Measurements from ENCODE around the gene SAMD4B.

SAMD4B gene

DNA sequence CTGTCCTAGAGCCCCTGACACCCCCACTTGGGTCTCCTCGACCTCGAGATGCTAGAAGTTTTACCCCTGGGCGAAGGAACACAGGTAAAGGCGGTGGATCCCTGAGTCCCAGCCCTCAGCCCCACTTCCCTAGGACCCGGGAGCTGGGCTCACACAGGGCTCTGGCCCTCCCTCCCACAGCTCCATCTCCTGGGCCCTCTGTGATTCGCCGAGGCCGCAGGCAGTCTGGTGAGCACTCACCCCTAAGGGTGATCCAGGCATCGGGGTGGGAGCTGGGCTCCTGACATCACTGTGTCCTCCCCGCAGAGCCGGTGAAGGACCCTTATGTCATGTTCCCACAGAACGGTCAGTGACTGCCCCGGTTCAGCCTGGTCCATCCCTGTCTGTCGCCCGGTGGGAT is 78.5 kb downstream of the SAMD4B start:
- DNase-seq, result no peak

DNA sequence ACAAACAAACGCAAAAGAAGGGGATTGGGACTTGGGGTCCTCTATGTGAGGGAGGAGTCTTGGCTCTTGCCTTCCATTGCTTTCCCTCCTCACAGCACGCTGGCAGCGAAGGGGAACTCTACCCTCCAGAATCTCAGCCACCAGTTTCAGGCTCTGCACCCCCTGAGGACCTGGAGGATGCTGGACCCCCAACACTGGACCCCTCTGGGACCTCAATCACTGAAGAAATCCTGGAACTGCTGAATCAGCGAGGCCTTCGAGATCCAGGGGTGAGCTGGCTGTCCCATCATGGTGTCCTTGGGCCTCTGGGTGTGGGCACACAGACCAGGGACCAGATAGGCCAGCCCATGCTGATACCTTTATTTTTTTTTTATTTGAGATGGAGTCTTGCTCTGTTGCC is 79.8 kb downstream of the SAMD4B start:
- no peak for DNase-seq

DNA sequence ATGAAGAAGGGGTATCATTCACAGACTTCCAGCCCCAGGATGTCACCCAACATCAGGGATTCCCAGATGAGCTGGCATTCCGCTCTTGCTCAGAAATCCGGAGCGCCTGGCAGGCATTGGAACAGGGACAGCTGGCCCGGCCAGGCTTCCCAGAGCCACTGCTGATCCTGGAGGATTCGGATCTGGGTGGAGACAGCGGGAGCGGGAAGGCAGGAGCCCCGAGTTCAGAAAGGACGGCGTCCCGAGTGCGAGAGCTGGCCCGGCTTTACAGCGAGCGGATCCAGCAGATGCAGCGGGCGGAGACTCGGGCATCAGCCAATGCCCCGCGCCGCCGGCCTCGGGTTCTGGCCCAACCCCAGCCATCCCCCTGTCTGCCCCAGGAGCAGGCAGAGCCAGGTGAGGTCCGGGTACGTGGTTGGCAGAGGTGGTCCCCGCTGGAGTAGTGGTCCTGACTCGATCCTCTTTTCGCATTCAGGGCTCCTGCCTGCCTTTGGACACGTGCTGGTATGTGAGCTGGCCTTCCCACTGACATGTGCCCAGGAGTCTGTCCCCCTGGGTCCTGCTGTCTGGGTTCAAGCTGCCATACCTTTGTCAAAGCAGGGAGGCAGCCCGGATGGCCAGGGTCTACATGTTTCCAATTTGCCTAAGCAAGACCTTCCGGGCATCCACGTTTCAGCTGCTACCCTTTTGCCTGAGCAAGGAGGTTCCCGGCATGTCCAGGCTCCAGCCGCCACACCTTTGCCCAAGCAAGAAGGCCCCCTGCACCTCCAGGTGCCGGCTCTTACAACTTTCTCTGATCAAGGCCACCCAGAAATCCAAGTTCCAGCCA is 81.3 kb downstream of the SAMD4B start:
- no peak for DNase-seq

DNA sequence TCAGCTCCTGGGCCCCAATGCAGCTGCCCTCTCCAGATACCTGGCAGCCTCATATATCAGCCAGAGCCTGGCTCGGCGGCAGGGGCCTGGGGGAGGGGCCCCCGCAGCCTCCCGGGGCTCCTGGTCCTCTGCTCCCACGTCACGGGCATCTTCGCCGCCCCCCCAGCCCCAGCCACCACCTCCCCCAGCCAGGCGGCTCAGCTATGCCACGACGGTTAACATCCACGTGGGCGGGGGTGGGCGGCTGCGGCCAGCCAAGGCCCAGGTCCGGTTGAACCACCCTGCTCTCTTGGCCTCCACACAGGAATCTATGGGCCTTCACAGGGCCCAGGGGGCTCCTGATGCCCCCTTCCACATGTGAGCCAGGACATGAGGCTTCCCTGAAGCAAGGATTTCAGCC is 82.7 kb downstream of the SAMD4B start:
- no peak for DNase-seq

DNA sequence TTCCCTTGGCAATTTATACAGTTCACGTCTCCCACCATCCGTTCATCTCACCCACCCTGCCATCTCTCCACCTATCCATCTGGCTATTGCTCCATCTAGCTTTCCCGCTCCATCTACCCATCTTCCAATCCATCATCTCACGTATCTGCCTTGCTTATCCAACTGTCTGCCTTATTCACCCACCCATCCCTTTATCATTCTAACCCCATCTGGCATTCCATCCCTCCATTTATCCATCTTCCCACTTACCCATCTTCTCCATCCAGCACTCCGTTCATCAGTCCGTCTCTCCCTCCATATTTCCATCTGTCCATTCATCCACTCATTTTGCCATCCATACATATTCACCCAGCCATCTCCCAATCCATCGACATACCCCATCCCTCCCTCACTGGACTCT is 83.5 kb downstream of the SAMD4B start:
- no peak for DNase-seq

DNA sequence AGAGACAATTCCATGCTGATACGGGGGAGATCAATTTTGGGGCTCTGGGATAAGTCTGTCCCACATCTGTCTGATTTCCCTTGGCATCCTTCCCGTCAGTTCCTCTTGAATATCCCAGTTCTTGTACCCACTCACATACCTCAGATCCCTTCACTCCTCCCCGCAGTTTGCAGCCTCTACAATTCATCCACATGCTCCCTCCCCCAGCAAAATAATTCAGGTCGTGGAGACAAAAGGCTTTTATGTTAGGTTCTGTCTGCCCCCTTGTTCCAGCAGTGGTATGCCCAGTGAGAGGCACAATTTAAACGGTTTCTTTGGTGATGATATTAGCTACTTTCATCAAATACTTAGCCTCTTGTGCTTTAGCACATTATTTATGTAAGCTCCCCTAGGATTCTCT is 83.9 kb downstream of the SAMD4B start:
- DNase-seq, result no peak

DNA sequence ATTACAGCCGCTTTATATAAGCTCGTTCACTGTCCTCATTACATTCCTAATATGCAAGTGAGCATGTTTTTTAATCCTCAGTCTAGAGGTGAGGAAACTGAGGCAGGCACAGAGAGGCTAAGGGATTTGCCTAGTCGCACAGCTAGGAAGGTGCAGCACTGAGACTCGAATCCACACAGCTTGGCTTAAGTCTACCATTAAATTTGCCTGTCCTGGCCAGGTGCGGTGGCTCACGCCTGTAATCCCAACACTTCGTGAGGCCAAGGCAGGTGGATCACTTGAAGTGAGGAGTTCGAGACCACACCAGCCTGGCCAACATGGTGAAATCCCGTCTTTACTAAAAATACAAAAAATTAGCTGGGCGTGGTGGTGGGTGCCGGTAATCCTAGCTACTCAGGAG is 85.5 kb downstream of the SAMD4B start:
- no peak for DNase-seq

DNA sequence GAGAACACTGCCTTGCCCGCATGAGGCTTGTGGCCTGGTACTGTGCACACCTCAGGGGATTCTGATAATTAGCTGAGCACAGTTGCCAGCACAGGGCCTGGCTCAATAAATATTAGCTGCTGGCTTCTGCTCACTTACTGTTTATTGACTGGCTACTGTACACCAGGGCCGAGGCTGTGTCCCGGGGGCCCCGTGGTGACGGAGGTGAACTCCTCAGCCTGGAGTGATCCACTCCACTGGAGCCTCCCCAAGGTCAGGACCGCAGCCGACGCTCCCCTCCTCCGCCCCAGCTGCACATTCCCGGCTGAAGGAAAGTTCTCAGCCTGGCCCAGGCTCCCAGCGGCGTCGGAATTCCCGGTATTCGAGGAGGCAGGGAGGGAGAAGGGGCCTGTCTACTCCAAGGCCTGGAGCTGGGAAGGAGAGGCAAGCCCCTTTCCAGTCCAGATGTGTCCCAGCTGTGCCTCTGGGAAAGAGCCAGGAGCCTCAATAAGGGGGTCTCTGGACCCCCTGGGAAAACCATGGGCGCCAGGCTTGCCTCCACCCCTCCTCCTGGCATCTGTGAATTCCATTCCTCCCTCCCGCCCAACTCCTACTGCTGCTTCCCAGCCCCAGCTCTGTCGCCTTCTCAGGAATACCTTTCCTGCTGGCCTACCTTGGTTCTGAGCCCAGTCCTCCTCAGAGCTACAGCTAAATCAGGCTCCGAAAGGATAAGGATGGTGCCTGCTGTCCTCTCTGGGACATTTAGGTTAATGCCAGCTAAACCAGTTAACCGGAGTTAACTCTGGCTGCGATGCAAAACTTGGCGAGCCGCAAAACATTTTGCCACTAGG is 86.3 kb downstream of the SAMD4B start:
- no peak for DNase-seq

DNA sequence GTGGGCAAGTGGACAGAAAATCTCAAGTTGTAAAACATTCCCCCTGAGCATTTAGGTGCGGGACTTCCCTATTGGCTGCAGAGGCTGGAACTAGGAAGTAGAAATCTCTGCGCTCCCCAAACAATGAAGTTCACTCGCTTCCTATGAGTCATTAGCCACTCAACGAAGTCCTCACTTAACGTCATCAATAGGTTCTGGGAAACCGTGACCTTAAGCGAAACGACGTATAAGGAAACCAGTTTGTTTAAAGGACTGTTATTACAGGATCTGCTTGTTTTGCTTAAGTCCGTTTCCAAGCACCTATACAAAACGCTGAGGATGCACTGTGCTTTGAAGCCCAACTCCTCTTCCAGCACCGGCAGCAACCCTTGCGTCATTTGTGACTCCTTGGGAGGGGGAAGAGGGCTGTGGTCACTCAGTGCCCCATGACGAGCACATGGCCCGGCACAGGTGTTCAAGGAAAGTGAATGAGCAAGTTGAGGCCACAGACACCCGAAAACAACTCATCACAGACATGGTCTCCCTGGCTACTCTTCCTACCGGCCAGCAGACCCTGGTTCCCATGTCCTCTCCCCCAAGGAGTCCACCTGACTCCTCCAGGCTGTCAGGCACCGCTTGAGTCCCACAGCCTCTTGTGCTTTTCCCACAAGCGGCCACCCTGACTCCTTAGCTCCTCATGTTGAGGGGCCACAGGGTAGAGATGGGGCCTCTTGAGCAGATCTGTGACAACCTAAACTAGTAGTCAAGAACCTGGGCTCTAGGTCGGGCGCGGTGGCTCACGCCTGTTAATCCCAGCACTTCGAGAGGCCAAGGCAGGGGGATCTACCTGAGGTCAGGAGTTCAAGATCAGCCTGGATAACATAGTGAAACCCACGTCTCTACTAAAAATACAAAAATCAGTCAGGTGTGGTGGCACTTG is 88.7 kb downstream of the SAMD4B start:
- DNase-seq, result no peak

DNA sequence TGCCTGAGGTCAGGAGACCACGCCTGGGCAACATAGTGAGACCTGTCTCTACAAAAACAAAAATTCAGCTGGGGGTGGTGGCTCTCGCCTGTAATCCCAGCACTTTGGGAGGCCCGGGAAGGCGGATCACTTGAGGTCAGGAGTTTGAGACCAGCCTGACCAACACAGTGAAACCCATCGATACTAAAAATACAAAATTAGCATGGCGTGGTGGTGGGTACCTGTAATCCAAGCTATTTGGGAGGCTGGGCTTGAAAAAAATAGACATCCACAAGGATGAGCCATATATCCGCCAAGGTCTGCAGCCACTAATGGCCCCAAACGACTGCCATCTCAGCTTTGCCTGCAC is 90.4 kb downstream of the SAMD4B start:
- no peak for DNase-seq

DNA sequence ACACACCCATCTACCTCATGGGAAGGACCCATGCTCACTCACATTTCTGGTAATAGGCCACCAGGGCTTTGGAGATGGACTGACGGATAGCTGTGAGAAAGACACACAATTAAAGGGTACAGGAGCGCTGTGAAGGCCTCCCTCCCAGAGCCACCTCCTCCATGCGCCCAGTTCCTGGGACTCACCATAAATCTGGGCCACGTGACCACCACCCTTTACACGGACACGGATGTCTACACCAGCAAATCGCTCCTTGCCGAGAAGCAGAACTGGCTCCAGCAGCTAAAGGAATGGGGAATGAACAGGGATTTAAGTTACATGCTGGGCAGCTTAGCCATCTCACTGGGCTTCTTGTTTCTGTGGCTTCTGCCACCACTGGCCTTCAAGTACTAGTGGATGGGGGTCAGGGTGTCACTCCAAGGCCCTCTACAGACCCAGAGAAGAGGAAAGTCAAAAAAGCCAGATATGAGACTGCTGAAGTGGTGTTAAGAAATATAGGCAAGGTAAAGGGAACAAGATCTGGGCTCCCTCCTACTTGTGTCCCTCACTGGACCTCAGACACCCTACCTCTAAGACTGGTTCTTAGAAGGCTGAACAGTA is 91.4 kb downstream of the SAMD4B start:
- DNase-seq, result no peak

DNA sequence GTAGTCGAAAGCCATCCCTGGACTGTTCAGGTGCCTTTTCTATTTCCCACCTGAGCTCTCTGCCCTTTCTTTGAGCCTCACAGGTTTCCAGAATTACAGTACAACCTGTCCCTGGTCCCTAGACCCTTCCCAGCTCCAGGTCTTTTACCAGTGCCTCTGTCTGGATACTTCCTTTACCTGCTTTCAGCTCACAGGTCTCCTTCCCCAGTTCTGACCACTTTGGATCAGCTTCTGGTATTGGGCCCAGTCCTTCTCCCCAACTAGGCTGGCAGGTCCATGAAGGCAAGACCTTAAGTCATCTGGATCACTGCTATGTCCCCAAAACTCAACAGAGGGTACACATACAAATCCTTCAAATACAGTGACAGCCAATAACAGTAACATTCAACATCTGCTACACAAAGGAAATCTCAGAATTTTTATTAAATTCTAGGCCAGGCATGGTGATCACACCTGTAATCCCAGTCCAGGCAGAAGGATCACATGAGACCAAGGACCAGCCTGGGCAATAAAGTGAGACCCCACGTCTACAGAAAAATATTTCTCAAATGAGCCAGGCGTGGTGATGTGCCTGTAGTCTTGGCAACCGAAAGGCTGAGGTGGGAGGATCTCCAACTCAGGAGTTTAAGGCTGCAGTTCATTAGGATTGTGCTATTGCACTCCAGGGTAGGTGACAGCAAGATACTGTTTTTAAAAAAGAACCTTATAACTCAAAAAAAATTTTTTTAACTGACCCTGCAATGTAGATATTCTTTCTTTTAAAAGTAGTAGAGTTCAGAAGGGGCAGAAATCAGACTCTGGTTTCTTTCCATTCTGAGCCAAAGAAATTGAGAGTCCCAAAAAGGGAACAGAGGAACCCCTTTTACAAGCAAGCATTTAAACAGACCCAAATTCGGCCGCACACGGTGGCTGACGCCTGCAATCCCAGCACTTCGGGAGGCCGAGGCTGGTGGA is 92.2 kb downstream of the SAMD4B start:
- DNase-seq, result no peak

All from anterior cingulate cortex (tissue), 58 donors.